Measurements from ENCODE around the gene CREB5.

Gene CREB5

GRCh38 chr7:28739128-28739527 is 326.8 kb downstream of the CREB5 start:
- Histone ChIP-seq H3K4me1 (ENCODE audit: control insufficient read depth, insufficient read depth, low read length) (no peaks in the 10 kb centered on the region), H3K9ac (ENCODE audit: low read length in 2 of 2) (no peak overlapping the region), H3K36me3 (ENCODE audit: control insufficient read depth in 2 of 2, insufficient read depth in 2 of 2, low read length in 2 of 2) (no peaks in the 10 kb centered on the region), H3K27me3 (ENCODE audit: control insufficient read depth in 1 of 2, insufficient read depth in 2 of 2, low read length in 2 of 2) (no peaks in the 10 kb centered on the region), H3K4me3 (ENCODE audit: low read length in 2 of 2) (no peak overlapping the region), H3K27ac (ENCODE audit: low read length) (no peak overlapping the region), H3K9me3 (ENCODE audit: control insufficient read depth in 2 of 2, low read length in 2 of 2) (no peaks in the 10 kb centered on the region)

DNA sequence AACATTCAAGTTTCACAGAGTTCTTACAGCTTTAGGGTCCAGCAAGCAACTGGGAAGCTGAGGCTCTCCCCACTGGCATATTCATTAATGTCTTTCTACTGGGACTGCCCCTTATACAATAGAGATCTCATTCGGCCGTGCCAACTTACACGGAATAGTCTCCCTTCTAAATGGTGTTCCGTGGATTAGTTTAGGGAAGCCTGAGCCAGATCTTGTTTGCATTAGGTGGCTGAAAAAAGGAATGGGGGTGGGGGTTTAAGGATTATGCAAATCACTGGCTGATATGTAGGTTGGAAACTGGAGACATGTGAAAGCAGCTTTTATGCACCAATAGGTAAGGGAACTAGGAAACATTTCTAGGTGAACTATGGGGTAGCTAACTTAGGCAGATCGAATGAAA is 327.5 kb downstream of the CREB5 start:
- Histone ChIP-seq H3K4me1 (ENCODE audit: control insufficient read depth, insufficient read depth, low read length) (no peaks in the 10 kb centered on the region), H3K27me3 (ENCODE audit: control insufficient read depth in 1 of 2, insufficient read depth in 2 of 2, low read length in 2 of 2) (no peaks in the 10 kb centered on the region), H3K36me3 (ENCODE audit: control insufficient read depth in 2 of 2, insufficient read depth in 2 of 2, low read length in 2 of 2) (no peaks in the 10 kb centered on the region), H3K27ac (ENCODE audit: low read length) (no peak overlapping the region), H3K9me3 (ENCODE audit: control insufficient read depth in 2 of 2, low read length in 2 of 2) (no peaks in the 10 kb centered on the region), H3K9ac (ENCODE audit: low read length in 2 of 2) (no peak overlapping the region), H3K4me3 (ENCODE audit: low read length in 2 of 2) (no peak overlapping the region)

DNA sequence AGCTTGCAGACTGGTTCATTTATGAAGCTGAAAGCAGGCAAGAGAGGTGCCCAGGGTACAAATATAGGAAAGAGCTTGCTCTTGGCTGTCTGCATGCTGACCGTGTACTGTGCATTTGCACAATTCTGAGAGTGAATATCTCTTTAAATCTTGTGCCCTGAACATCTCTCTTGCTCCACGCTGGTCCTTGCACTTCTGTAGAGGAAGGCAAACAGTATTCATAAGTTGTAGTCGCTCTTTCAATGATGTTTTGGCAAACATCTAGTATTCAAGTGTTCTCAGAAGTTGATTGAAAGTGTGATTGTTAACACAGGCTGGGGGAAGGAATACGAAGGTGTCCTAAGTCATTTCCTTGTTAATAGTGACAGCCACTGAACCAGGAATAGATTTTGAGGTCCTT is 332.6 kb downstream of the CREB5 start:
- no peak overlapping the region for H3K4me3 ChIP-seq (ENCODE audit: low read length in 2 of 2)
- no peaks in the 10 kb centered on the region for H3K9me3 ChIP-seq (ENCODE audit: control insufficient read depth in 2 of 2, low read length in 2 of 2)
- no peaks in the 10 kb centered on the region for H3K27me3 ChIP-seq (ENCODE audit: control insufficient read depth in 1 of 2, insufficient read depth in 2 of 2, low read length in 2 of 2)
- H3K9ac ChIP-seq (ENCODE audit: low read length in 2 of 2), result no peak overlapping the region
- no peaks in the 10 kb centered on the region for H3K36me3 ChIP-seq (ENCODE audit: control insufficient read depth in 2 of 2, insufficient read depth in 2 of 2, low read length in 2 of 2)
- H3K4me1 ChIP-seq (ENCODE audit: control insufficient read depth, insufficient read depth, low read length), result peaks cover 4% of the 10 kb centered on the region
- no peak overlapping the region for H3K27ac ChIP-seq (ENCODE audit: low read length)

DNA sequence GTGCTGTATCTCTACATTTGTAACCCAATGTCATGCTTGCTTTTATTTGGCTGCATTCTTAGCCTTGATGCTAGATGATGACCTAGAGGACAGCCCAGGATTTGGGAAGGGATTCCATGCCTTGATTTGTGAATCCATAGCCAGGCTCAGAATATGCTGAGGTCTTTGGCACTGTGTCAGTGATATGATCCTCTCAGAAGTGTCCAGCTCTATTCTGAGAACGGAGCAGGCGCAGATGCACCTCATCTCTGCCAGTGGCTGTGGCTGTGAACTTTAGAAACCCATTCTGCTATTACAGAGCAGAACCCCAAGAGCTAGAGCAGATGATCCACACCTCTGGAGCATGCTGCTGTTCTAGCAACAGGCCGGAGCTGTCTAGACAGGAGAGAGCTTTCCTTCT is 333.0 kb downstream of the CREB5 start:
- no peaks in the 10 kb centered on the region for H3K36me3 ChIP-seq (ENCODE audit: control insufficient read depth in 2 of 2, insufficient read depth in 2 of 2, low read length in 2 of 2)
- no peak overlapping the region for H3K4me3 ChIP-seq (ENCODE audit: low read length in 2 of 2)
- H3K27ac ChIP-seq (ENCODE audit: low read length), result no peak overlapping the region
- H3K4me1 ChIP-seq (ENCODE audit: control insufficient read depth, insufficient read depth, low read length), result peaks cover 4% of the 10 kb centered on the region
- no peak overlapping the region for H3K9ac ChIP-seq (ENCODE audit: low read length in 2 of 2)
- H3K9me3 ChIP-seq (ENCODE audit: control insufficient read depth in 2 of 2, low read length in 2 of 2), result no peaks in the 10 kb centered on the region
- no peaks in the 10 kb centered on the region for H3K27me3 ChIP-seq (ENCODE audit: control insufficient read depth in 1 of 2, insufficient read depth in 2 of 2, low read length in 2 of 2)

DNA sequence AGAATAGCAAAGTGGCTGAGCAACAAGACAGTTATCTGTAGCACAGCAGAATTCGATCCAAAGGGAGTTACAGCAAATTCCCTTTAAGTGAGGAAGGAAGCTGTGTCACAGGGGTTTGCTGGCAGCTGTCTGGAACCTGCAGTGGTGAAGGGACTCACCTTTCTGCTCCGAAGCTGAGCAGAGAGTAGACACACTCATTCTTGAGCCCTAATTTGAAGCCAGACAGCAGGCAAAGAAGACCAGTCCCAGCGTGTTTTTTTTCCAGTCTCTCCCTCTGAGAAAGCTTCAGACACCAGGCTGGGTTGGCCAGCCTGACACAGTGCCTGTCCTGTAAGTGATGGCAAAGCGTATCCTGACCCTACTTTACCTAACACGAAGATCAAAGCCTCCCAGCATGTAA is 335.1 kb downstream of the CREB5 start:
- Histone ChIP-seq H3K27me3 (ENCODE audit: control insufficient read depth in 1 of 2, insufficient read depth in 2 of 2, low read length in 2 of 2) (no peaks in the 10 kb centered on the region), H3K27ac (ENCODE audit: low read length) (no peak overlapping the region), H3K9ac (ENCODE audit: low read length in 2 of 2) (no peak overlapping the region), H3K4me3 (ENCODE audit: low read length in 2 of 2) (no peak overlapping the region), H3K36me3 (ENCODE audit: control insufficient read depth in 2 of 2, insufficient read depth in 2 of 2, low read length in 2 of 2) (no peaks in the 10 kb centered on the region), H3K4me1 (ENCODE audit: control insufficient read depth, insufficient read depth, low read length) (peaks cover 4% of the 10 kb centered on the region), H3K9me3 (ENCODE audit: control insufficient read depth in 2 of 2, low read length in 2 of 2) (no peaks in the 10 kb centered on the region)

- no peak overlapping the region for H3K4me3 ChIP-seq (ENCODE audit: low read length in 2 of 2)
- peaks cover 4% of the 10 kb centered on the region for H3K4me1 ChIP-seq (ENCODE audit: control insufficient read depth, insufficient read depth, low read length)
- H3K36me3 ChIP-seq (ENCODE audit: control insufficient read depth in 2 of 2, insufficient read depth in 2 of 2, low read length in 2 of 2), result no peaks in the 10 kb centered on the region
- H3K9ac ChIP-seq (ENCODE audit: low read length in 2 of 2), result no peak overlapping the region
- H3K9me3 ChIP-seq (ENCODE audit: control insufficient read depth in 2 of 2, low read length in 2 of 2), result no peaks in the 10 kb centered on the region
- no peaks in the 10 kb centered on the region for H3K27me3 ChIP-seq (ENCODE audit: control insufficient read depth in 1 of 2, insufficient read depth in 2 of 2, low read length in 2 of 2)
- no peak overlapping the region for H3K27ac ChIP-seq (ENCODE audit: low read length)
These were observed 335.5 kb downstream of the CREB5 start for GRCh38 chr7:28747854-28748253.

GRCh38 chr7:28748346-28748745 is 336.0 kb downstream of the CREB5 start:
- H3K9ac ChIP-seq (ENCODE audit: low read length in 2 of 2), result no peak overlapping the region
- no peaks in the 10 kb centered on the region for H3K27me3 ChIP-seq (ENCODE audit: control insufficient read depth in 1 of 2, insufficient read depth in 2 of 2, low read length in 2 of 2)
- H3K9me3 ChIP-seq (ENCODE audit: control insufficient read depth in 2 of 2, low read length in 2 of 2), result no peaks in the 10 kb centered on the region
- H3K27ac ChIP-seq (ENCODE audit: low read length), result no peak overlapping the region
- H3K36me3 ChIP-seq (ENCODE audit: control insufficient read depth in 2 of 2, insufficient read depth in 2 of 2, low read length in 2 of 2), result no peaks in the 10 kb centered on the region
- no peak overlapping the region for H3K4me3 ChIP-seq (ENCODE audit: low read length in 2 of 2)
- peaks cover 4% of the 10 kb centered on the region for H3K4me1 ChIP-seq (ENCODE audit: control insufficient read depth, insufficient read depth, low read length)

- Histone ChIP-seq H3K4me1 (ENCODE audit: control insufficient read depth, insufficient read depth, low read length) (peaks cover 4% of the 10 kb centered on the region), H3K4me3 (ENCODE audit: low read length in 2 of 2) (no peak overlapping the region), H3K27ac (ENCODE audit: low read length) (no peak overlapping the region), H3K36me3 (ENCODE audit: control insufficient read depth in 2 of 2, insufficient read depth in 2 of 2, low read length in 2 of 2) (no peaks in the 10 kb centered on the region), H3K9me3 (ENCODE audit: control insufficient read depth in 2 of 2, low read length in 2 of 2) (no peaks in the 10 kb centered on the region), H3K9ac (ENCODE audit: low read length in 2 of 2) (no peak overlapping the region), H3K27me3 (ENCODE audit: control insufficient read depth in 1 of 2, insufficient read depth in 2 of 2, low read length in 2 of 2) (no peaks in the 10 kb centered on the region)
These were observed 336.7 kb downstream of the CREB5 start for GRCh38 chr7:28748933-28749584.

DNA sequence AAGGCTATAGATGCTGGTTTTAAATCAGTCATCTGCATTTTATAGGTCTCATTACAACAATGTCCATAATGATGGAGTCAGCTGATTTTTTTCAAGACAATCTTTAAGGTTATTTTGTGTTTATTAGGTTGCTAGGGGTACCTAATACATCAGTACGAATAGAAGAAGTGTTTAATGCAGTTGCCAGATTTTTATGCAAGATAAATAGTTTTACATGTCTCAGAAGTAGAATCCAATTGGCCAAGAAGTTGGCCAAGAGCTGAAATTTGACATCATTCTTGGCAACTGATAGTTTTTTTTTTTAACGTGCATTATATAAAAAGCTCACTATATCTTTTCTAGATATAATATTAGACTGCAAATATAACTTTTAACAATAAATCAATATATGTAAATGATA is 337.3 kb downstream of the CREB5 start:
- Histone ChIP-seq H3K4me1 (ENCODE audit: control insufficient read depth, insufficient read depth, low read length) (peaks cover 4% of the 10 kb centered on the region), H3K27me3 (ENCODE audit: control insufficient read depth in 1 of 2, insufficient read depth in 2 of 2, low read length in 2 of 2) (no peaks in the 10 kb centered on the region), H3K36me3 (ENCODE audit: control insufficient read depth in 2 of 2, insufficient read depth in 2 of 2, low read length in 2 of 2) (no peaks in the 10 kb centered on the region), H3K27ac (ENCODE audit: low read length) (no peak overlapping the region), H3K9ac (ENCODE audit: low read length in 2 of 2) (no peak overlapping the region), H3K9me3 (ENCODE audit: control insufficient read depth in 2 of 2, low read length in 2 of 2) (no peaks in the 10 kb centered on the region), H3K4me3 (ENCODE audit: low read length in 2 of 2) (no peak overlapping the region)

DNA sequence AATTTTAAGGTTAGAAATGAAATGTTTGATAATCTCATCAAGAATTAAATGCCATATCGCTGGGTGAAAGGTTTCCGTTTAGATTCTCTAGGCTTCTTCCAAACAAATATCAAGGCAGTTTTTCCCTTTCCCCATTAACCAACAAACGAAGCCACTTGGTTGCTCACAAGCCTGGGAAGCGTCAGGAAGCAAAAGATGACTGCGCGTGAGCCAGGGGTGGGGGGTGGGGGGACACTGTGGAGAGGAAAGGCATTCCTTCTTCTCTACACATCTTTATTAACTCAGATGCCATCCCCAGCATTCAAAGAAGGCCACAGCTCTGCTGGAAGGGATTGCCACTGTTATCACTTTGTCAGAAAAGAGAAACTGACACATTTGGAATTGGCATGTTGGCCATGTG is 338.7 kb downstream of the CREB5 start:
- Histone ChIP-seq H3K36me3 (ENCODE audit: control insufficient read depth in 2 of 2, insufficient read depth in 2 of 2, low read length in 2 of 2) (no peaks in the 10 kb centered on the region), H3K27me3 (ENCODE audit: control insufficient read depth in 1 of 2, insufficient read depth in 2 of 2, low read length in 2 of 2) (no peaks in the 10 kb centered on the region), H3K9me3 (ENCODE audit: control insufficient read depth in 2 of 2, low read length in 2 of 2) (no peaks in the 10 kb centered on the region), H3K27ac (ENCODE audit: low read length) (no peak overlapping the region), H3K4me1 (ENCODE audit: control insufficient read depth, insufficient read depth, low read length) (no peaks in the 10 kb centered on the region), H3K4me3 (ENCODE audit: low read length in 2 of 2) (no peak overlapping the region), H3K9ac (ENCODE audit: low read length in 2 of 2) (no peak overlapping the region)

- H3K27ac ChIP-seq (ENCODE audit: low read length), result no peak overlapping the region
- no peaks in the 10 kb centered on the region for H3K36me3 ChIP-seq (ENCODE audit: control insufficient read depth in 2 of 2, insufficient read depth in 2 of 2, low read length in 2 of 2)
- no peaks in the 10 kb centered on the region for H3K9me3 ChIP-seq (ENCODE audit: control insufficient read depth in 2 of 2, low read length in 2 of 2)
- H3K4me1 ChIP-seq (ENCODE audit: control insufficient read depth, insufficient read depth, low read length), result no peaks in the 10 kb centered on the region
- no peak overlapping the region for H3K9ac ChIP-seq (ENCODE audit: low read length in 2 of 2)
- no peaks in the 10 kb centered on the region for H3K27me3 ChIP-seq (ENCODE audit: control insufficient read depth in 1 of 2, insufficient read depth in 2 of 2, low read length in 2 of 2)
- H3K4me3 ChIP-seq (ENCODE audit: low read length in 2 of 2), result no peak overlapping the region
These were observed 341.3 kb downstream of the CREB5 start for GRCh38 chr7:28753613-28754012.

Data from stomach smooth muscle (tissue), 2 donors.